Mesenchymal stem cell (in vitro differentiated cells and primary cell): ENCODE data around the gene MMS19.
"Not testable (repeated sequence)": the region's sequence is repeated elsewhere in the genome, so short reads cannot be mapped to it uniquely, and the experiment has no call there.

Experiments used
- DNase-seq: peaks from one replicate; pipeline ENCODE4 v3.0.0-alpha.2; 2013
- H2AFZ ChIP-seq: one replicate; pipeline ENCODE4 v1.6.1; 2013; ENCODE audit warnings: low read depth, mild to moderate bottlenecking, control low read depth, inconsistent platforms, low read length, moderate library complexity
- H2AK5ac ChIP-seq: 2 replicates; pipeline ENCODE4 v1.6.1; 2013; ENCODE audit warnings: low read length, moderate library complexity, mild to moderate bottlenecking, inconsistent platforms; ENCODE audit not compliant: severe bottlenecking
- H2BK120ac ChIP-seq: one replicate; pipeline ENCODE4 v1.6.1; 2013; ENCODE audit warnings: low read depth, mild to moderate bottlenecking, inconsistent platforms, low read length, moderate library complexity
- H2BK12ac ChIP-seq, 2 experiments: one replicate each; pipeline ENCODE4 v1.6.1; 2013; ENCODE audit warnings: inconsistent platforms in 2 of 2, low read length in 2 of 2, mild to moderate bottlenecking in 2 of 2, moderate library complexity in 2 of 2, control low read depth in 1 of 2
- H2BK15ac ChIP-seq: one replicate; pipeline ENCODE4 v1.6.1; 2013; ENCODE audit warnings: mild to moderate bottlenecking, low read depth, inconsistent platforms; ENCODE audit not compliant: poor library complexity, severe bottlenecking
- H2BK5ac ChIP-seq: 2 replicates; pipeline ENCODE4 v1.6.1; 2013; ENCODE audit warnings: low read depth, mild to moderate bottlenecking, low read length, control low read depth, inconsistent platforms; ENCODE audit not compliant: poor library complexity, severe bottlenecking
- H3K14ac ChIP-seq, 2 experiments: one replicate each; pipeline ENCODE4 v1.6.1; 2013; ENCODE audit warnings: inconsistent platforms in 2 of 2, low read length in 2 of 2, control low read depth in 1 of 2, mild to moderate bottlenecking in 1 of 2, moderate library complexity in 1 of 2
- H3K18ac ChIP-seq, 2 experiments: one replicate each; pipeline ENCODE4 v1.6.1; 2013; ENCODE audit warnings: inconsistent platforms in 2 of 2, low read length in 2 of 2, control low read depth in 1 of 2, low read depth in 1 of 2, mild to moderate bottlenecking in 1 of 2
- H3K23ac ChIP-seq, 2 experiments: one replicate each; pipeline ENCODE4 v1.6.1; 2013; ENCODE audit warnings: inconsistent platforms in 2 of 2, low read length in 2 of 2, mild to moderate bottlenecking in 2 of 2, moderate library complexity in 2 of 2, control low read depth in 1 of 2
- H3K27ac ChIP-seq: 2 replicates; pipeline ENCODE4 v1.5.1; 2013; ENCODE audit warnings: mild to moderate bottlenecking, moderate library complexity, low read length, control low read depth, inconsistent platforms; ENCODE audit not compliant: poor library complexity, severe bottlenecking
- H3K27me3 ChIP-seq, 2 experiments: 2 replicates each; pipeline versions ENCODE4 v1.6.1 to v1.7.0; 2013; ENCODE audit warnings: low read length in 2 of 2, mild to moderate bottlenecking in 2 of 2, moderate library complexity in 2 of 2, control low read depth in 1 of 2, inconsistent platforms in 1 of 2; ENCODE audit not compliant: control insufficient read depth in 1 of 2, insufficient read depth in 1 of 2
- H3K36me3 ChIP-seq, 2 experiments: 2 replicates each; pipeline versions ENCODE4 v1.6.1 to v1.7.0; 2013; ENCODE audit warnings: low read length in 2 of 2, control low read depth in 1 of 2, inconsistent platforms in 1 of 2, low read depth in 1 of 2, mild to moderate bottlenecking in 1 of 2; ENCODE audit not compliant: insufficient read depth in 2 of 2, control insufficient read depth in 1 of 2
- H3K4ac ChIP-seq, 2 experiments: one replicate each; pipeline ENCODE4 v1.6.1; 2013; ENCODE audit warnings: inconsistent platforms in 2 of 2, low read length in 2 of 2, mild to moderate bottlenecking in 2 of 2, moderate library complexity in 2 of 2, control low read depth in 1 of 2, low read depth in 1 of 2
- H3K4me1 ChIP-seq: 2 replicates; pipeline ENCODE4 v1.6.1; 2013; ENCODE audit warnings: low read depth, low read length, control low read depth; ENCODE audit not compliant: control insufficient read depth, insufficient read depth
- H3K4me2 ChIP-seq: 2 replicates; pipeline ENCODE4 v1.6.1; 2013; ENCODE audit warnings: low read length, mild to moderate bottlenecking, inconsistent platforms; ENCODE audit not compliant: poor library complexity, severe bottlenecking
- H3K4me3 ChIP-seq, 2 experiments: 2 replicates each; pipeline versions ENCODE4 v1.5.1 to v1.7.0; 2013; ENCODE audit warnings: low read length in 2 of 2, mild to moderate bottlenecking in 2 of 2, control low read depth in 1 of 2, low read depth in 1 of 2; ENCODE audit not compliant: insufficient read depth in 1 of 2
- H3K79me1 ChIP-seq: replicated peaks from 2 replicates; pipeline ENCODE4 v1.6.1; 2013; ENCODE audit warnings: mild to moderate bottlenecking, control low read depth, low read length, inconsistent platforms; ENCODE audit not compliant: poor library complexity, severe bottlenecking
- H3K9ac ChIP-seq: 2 replicates; pipeline ENCODE4 v1.7.0; 2013; ENCODE audit warnings: mild to moderate bottlenecking, low read length, moderate library complexity
- H3K9me3 ChIP-seq: 2 replicates; pipeline ENCODE4 v1.7.0; 2013; ENCODE audit warnings: mild to moderate bottlenecking, low read length; ENCODE audit not compliant: control insufficient read depth
- H4K8ac ChIP-seq: one replicate; pipeline ENCODE4 v1.6.1; 2013; ENCODE audit warnings: inconsistent platforms, mild to moderate bottlenecking, low read length, moderate library complexity
- H4K91ac ChIP-seq: one replicate; pipeline ENCODE4 v1.6.1; 2013; ENCODE audit warnings: mild to moderate bottlenecking, low read length, inconsistent platforms
- WGBS: methylation state at CpG from one replicate; pipeline ENCODE4 v1.1.7; 2013; ENCODE audit warnings: mixed read lengths; 5-methylcytosine and 5-hydroxymethylcytosine counted together

Gene MMS19

GRCh38 chr10:97479939-97480338, 18.3 kb downstream of the MMS19 start:
- Histone ChIP-seq H2BK120ac (no peak overlapping the region), H3K79me1 (peaks cover 32% of the 10 kb centered on the region), H4K91ac (no peak overlapping the region), H2BK5ac (no peak overlapping the region), H3K4ac (no peak overlapping the region), H2BK15ac (no peak overlapping the region), H3K23ac (no peak overlapping the region), H4K8ac (peak overlapping the region; percentile 20), H3K27me3 (no peaks in the 10 kb centered on the region), H3K4me1 (peaks cover 4% of the 10 kb centered on the region), H3K18ac (no peak overlapping the region), H3K14ac (no peak overlapping the region), H3K9ac (no peak overlapping the region), H3K4me2 (no peak overlapping the region), H3K9me3 (no peaks in the 10 kb centered on the region), H2AFZ (no peak overlapping the region), H2AK5ac (no peak overlapping the region), H3K4me3 (no peak overlapping the region), H3K27ac (no peak overlapping the region), H2BK12ac (no peak overlapping the region), H3K36me3 (peaks cover 36 to 79% of the 10 kb centered on the region in 2 experiments)
- DNase-seq = no peak
- 80% methylated on average over 9 of the region's 9 CpGs for WGBS

GRCh38 chr10:97479410-97479809, 18.8 kb downstream of the MMS19 start:
- H3K27ac ChIP-seq, H4K8ac ChIP-seq, H2BK15ac ChIP-seq, DNase-seq, H3K9ac ChIP-seq, H3K9me3 ChIP-seq, H3K4me2 ChIP-seq, H2BK5ac ChIP-seq, H3K18ac ChIP-seq, H2AK5ac ChIP-seq, H4K91ac ChIP-seq, H3K4me1 ChIP-seq, H3K27me3 ChIP-seq, H3K14ac ChIP-seq, H3K4me3 ChIP-seq, H2AFZ ChIP-seq, H2BK120ac ChIP-seq, H3K23ac ChIP-seq, H2BK12ac ChIP-seq, H3K4ac ChIP-seq: not testable (repeated sequence)
- Histone ChIP-seq H3K36me3 (peaks cover 32 to 84% of the 10 kb centered on the region in 2 experiments), H3K79me1 (peaks cover 30% of the 10 kb centered on the region)
- WGBS = 95% methylated on average over 2 of the region's 4 CpGs

GRCh38 chr10:97475936-97476594, 22.2 kb downstream of the MMS19 start:
- Histone ChIP-seq H2AFZ (no peak overlapping the region), H3K4ac (no peak overlapping the region), H3K18ac (no peak overlapping the region), H2BK15ac (no peak overlapping the region), H2AK5ac (no peak overlapping the region), H2BK5ac (no peak overlapping the region), H3K27ac (no peak overlapping the region), H3K4me2 (no peak overlapping the region), H3K4me1 (peaks cover 1% of the 10 kb centered on the region), H3K14ac (no peak overlapping the region), H3K9me3 (no peaks in the 10 kb centered on the region), H2BK120ac (no peak overlapping the region), H4K91ac (no peak overlapping the region), H3K23ac (no peak overlapping the region), H4K8ac (no peak overlapping the region), H3K9ac (peak overlapping the region; percentile 10), H2BK12ac (no peak overlapping the region), H3K36me3 (peaks cover 47 to 96% of the 10 kb centered on the region in 2 experiments), H3K27me3 (no peaks in the 10 kb centered on the region), H3K79me1 (peaks cover 28% of the 10 kb centered on the region), H3K4me3 (no peak overlapping the region)
- no peak for DNase-seq
- 100% methylated on average over 1 of the region's 2 CpGs for WGBS

GRCh38 chr10:97474918-97475317, 23.3 kb downstream of the MMS19 start:
- Histone ChIP-seq H2BK5ac (no peak overlapping the region), H3K18ac (no peak overlapping the region), H3K4me3 (no peak overlapping the region), H4K91ac (no peak overlapping the region), H3K27me3 (no peaks in the 10 kb centered on the region), H2AFZ (no peak overlapping the region), H4K8ac (no peak overlapping the region), H2AK5ac (no peak overlapping the region), H3K4ac (no peak overlapping the region), H2BK12ac (no peak overlapping the region), H3K79me1 (peaks cover 31% of the 10 kb centered on the region), H3K14ac (no peak overlapping the region), H2BK15ac (no peak overlapping the region), H3K9ac (no peak overlapping the region), H3K23ac (no peak overlapping the region), H3K9me3 (no peaks in the 10 kb centered on the region), H3K36me3 (peaks cover 45 to 96% of the 10 kb centered on the region in 2 experiments), H3K4me1 (peaks cover 1% of the 10 kb centered on the region), H3K27ac (no peak overlapping the region), H3K4me2 (no peak overlapping the region), H2BK120ac (no peak overlapping the region)
- no peak for DNase-seq
- 96% methylated on average over 3 of the region's 4 CpGs for WGBS
